HEK293 (cell line): ENCODE results near the gene CCDC9.

Experiments used
- GLIS1 ChIP-seq: fragments of 450-650 bp; formaldehyde crosslinking; IDR thresholded peaks from 2 replicates; pipeline ENCODE4 v1.5.1; 2016; ENCODE audit warnings: missing biosample characterization, missing genetic modification characterization
- MZF1 ChIP-seq: fragments of 450-650 bp; formaldehyde crosslinking; IDR thresholded peaks from 2 replicates; pipeline ENCODE4 v1.5.1; 2017; ENCODE audit warnings: missing biosample characterization, missing genetic modification characterization, borderline replicate concordance
- OSR2 ChIP-seq: fragments of 450-650 bp; formaldehyde crosslinking; IDR thresholded peaks from 2 replicates; pipeline ENCODE4 v1.5.1; 2016; ENCODE audit warnings: missing biosample characterization, missing genetic modification characterization
- OVOL3 ChIP-seq: fragments of 450-650 bp; formaldehyde crosslinking; IDR thresholded peaks from 2 replicates; pipeline ENCODE4 v1.5.1; 2016; ENCODE audit warnings: missing biosample characterization, missing genetic modification characterization
- YY1 ChIP-seq: fragments of 450-650 bp; formaldehyde crosslinking; IDR thresholded peaks from 2 replicates; pipeline ENCODE4 v1.5.1; 2018; ENCODE audit warnings: missing biosample characterization, missing genetic modification characterization
- ZBTB1 ChIP-seq: fragments of 450-650 bp; formaldehyde crosslinking; IDR thresholded peaks from 2 replicates; pipeline ENCODE4 v1.5.1; 2016; ENCODE audit warnings: missing biosample characterization, missing genetic modification characterization
- ZEB2 ChIP-seq: fragments of 450-650 bp; formaldehyde crosslinking; IDR thresholded peaks from 2 replicates; pipeline ENCODE4 v1.5.1; 2016; ENCODE audit warnings: missing biosample characterization, missing genetic modification characterization
- ZIC2 ChIP-seq: fragments of 450-650 bp; formaldehyde crosslinking; IDR thresholded peaks from 2 replicates; pipeline ENCODE4 v1.5.1; 2016; ENCODE audit warnings: missing biosample characterization, missing genetic modification characterization
- ZNF121 ChIP-seq: fragments of 450-650 bp; formaldehyde crosslinking; IDR thresholded peaks from 2 replicates; pipeline ENCODE4 v1.5.1; 2016; ENCODE audit warnings: missing biosample characterization, missing genetic modification characterization
- ZNF138 ChIP-seq: fragments of 450-650 bp; formaldehyde crosslinking; IDR thresholded peaks from 2 replicates; pipeline ENCODE4 v1.5.1; 2016; ENCODE audit warnings: missing biosample characterization, missing genetic modification characterization, borderline replicate concordance
- ZNF157 ChIP-seq: fragments of 450-650 bp; formaldehyde crosslinking; IDR thresholded peaks from 2 replicates; pipeline ENCODE4 v1.5.1; 2016; ENCODE audit warnings: missing biosample characterization, missing genetic modification characterization
- ZNF23 ChIP-seq: fragments of 450-650 bp; formaldehyde crosslinking; IDR thresholded peaks from 2 replicates; pipeline ENCODE4 v1.5.1; 2016; ENCODE audit warnings: missing biosample characterization, missing genetic modification characterization, borderline replicate concordance
- ZNF266 ChIP-seq: fragments of 450-650 bp; formaldehyde crosslinking; IDR thresholded peaks from 2 replicates; pipeline ENCODE4 v1.5.1; 2016; ENCODE audit warnings: missing biosample characterization, missing genetic modification characterization, low read depth
- ZNF324 ChIP-seq: fragments of 450-650 bp; formaldehyde crosslinking; IDR thresholded peaks from 2 replicates; pipeline ENCODE4 v1.5.1; 2016; ENCODE audit warnings: missing biosample characterization, missing genetic modification characterization
- ZNF335 ChIP-seq: fragments of 450-650 bp; formaldehyde crosslinking; conservative IDR thresholded peaks from 2 replicates; pipeline ENCODE4 v1.5.1; 2016; ENCODE audit warnings: missing biosample characterization, missing genetic modification characterization
- ZNF521 ChIP-seq: fragments of 450-650 bp; formaldehyde crosslinking; IDR thresholded peaks from 2 replicates; pipeline ENCODE4 v1.5.1; 2017; ENCODE audit warnings: missing biosample characterization, mild to moderate bottlenecking, missing genetic modification characterization
- ZNF544 ChIP-seq: fragments of 450-650 bp; formaldehyde crosslinking; IDR thresholded peaks from 2 replicates; pipeline ENCODE4 v1.5.0; 2017; ENCODE audit warnings: missing biosample characterization, missing genetic modification characterization
- ZNF596 ChIP-seq: fragments of 450-650 bp; IDR thresholded peaks from 2 replicates; pipeline ENCODE4 v1.5.0; 2018; ENCODE audit warnings: missing biosample characterization, mild to moderate bottlenecking, missing genetic modification characterization, moderate library complexity
- ZNF610 ChIP-seq: fragments of 450-650 bp; formaldehyde crosslinking; IDR thresholded peaks from 2 replicates; pipeline ENCODE4 v1.5.1; 2016; ENCODE audit warnings: missing biosample characterization, missing genetic modification characterization, borderline replicate concordance
- ZNF621 ChIP-seq: fragments of 450-650 bp; formaldehyde crosslinking; IDR thresholded peaks from 2 replicates; pipeline ENCODE4 v1.5.1; 2017; ENCODE audit warnings: missing biosample characterization, missing genetic modification characterization
- ZNF626 ChIP-seq: fragments of 450-650 bp; sonication (Bioruptor Pico); formaldehyde crosslinking; IDR thresholded peaks from 2 replicates; pipeline ENCODE4 v1.5.1; 2018; ENCODE audit warnings: missing biosample characterization, missing genetic modification characterization, inconsistent platforms
- ZNF645 ChIP-seq: fragments of 450-650 bp; formaldehyde crosslinking; IDR thresholded peaks from 2 replicates; pipeline ENCODE4; 2016; ENCODE audit warnings: missing biosample characterization, missing genetic modification characterization
- ZNF670 ChIP-seq: fragments of 450-650 bp; formaldehyde crosslinking; IDR thresholded peaks from 2 replicates; pipeline ENCODE4 v1.5.1; 2016; ENCODE audit warnings: missing biosample characterization, missing genetic modification characterization, low read depth
- ZNF777 ChIP-seq: fragments of 450-650 bp; formaldehyde crosslinking; IDR thresholded peaks from 2 replicates; pipeline ENCODE4 v1.5.1; 2017; ENCODE audit warnings: missing biosample characterization, missing genetic modification characterization, borderline replicate concordance
- ZNF830 ChIP-seq: fragments of 450-650 bp; IDR thresholded peaks from 2 replicates; pipeline ENCODE4 v1.5.0; 2018; ENCODE audit warnings: missing biosample characterization, missing genetic modification characterization, low read depth, mild to moderate bottlenecking, moderate library complexity
- TF ChIP-seq, protein P1 (sequence below): fragments of 450-650 bp; formaldehyde crosslinking; IDR thresholded peaks from 2 replicates; pipeline ENCODE4 v1.5.1; 2016; ENCODE audit warnings: missing biosample characterization, missing genetic modification characterization
- TF ChIP-seq, protein P2 (sequence below): fragments of 450-650 bp; IDR thresholded peaks from 2 replicates; pipeline ENCODE4 v1.5.1; 2018; ENCODE audit warnings: missing biosample characterization, missing genetic modification characterization
- TF ChIP-seq, protein P3 (sequence below): fragments of 450-650 bp; formaldehyde crosslinking; conservative IDR thresholded peaks from 2 replicates; pipeline ENCODE4 v1.5.1; 2016; ENCODE audit warnings: low read depth, missing biosample characterization, missing genetic modification characterization
- TF ChIP-seq, protein P4 (sequence below): fragments of 450-650 bp; formaldehyde crosslinking; IDR thresholded peaks from 2 replicates; pipeline ENCODE4 v1.5.1; 2017; ENCODE audit warnings: missing biosample characterization, mild to moderate bottlenecking, missing genetic modification characterization, moderate library complexity

Gene CCDC9

DNA sequence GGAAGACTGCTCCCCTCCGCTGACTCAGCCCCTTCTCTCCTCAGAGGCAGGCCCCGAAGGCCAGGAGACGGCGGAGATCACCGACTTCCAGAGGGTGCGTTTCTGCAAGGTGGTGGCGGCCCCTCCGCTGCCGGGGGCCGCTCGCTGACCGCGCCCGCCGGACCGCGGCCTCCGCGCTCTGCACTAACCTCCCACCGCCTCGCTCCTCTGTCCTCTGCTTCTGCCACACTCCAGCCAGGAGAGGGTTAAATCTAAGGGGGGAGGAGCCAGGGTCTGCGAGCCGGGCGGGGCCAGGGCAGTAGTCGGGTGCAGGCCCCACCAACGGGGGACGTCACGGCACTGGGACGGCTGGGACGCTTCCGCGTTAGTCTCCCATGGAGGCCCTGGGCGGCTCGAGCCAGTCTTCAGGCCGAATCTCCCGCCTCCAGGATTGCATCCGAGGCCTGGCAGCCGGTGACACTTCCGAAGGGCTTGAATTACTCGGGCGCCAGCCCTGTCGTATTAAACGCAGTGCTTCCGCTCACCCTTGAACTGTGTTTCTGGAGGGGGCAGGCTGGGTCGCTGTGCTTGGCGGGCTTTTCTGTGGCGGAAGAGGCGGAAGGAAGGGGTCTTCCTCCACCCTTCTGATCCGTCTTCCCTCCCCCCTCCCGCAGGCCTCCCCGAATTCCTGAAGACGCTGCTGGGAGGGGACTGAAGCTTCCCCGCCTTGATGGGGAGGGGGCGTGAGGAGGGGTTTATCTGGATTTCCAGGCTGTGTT is 17.2 kb downstream of the CCDC9 start (continued):
- peak; percentile 70 for TF ChIP-seq GLIS1
- no peak for TF ChIP-seq ZBTB1 (tag by site-specific recombination)
- TF ChIP-seq ZNF157 = no peak
- no peak for TF ChIP-seq ZNF521
- TF ChIP-seq ZNF777 (tag by site-specific recombination) = peak; percentile 52
- TF ChIP-seq ZNF621 (tag by site-specific recombination) = no peak
- no peak for TF ChIP-seq ZNF830 (tag by site-specific recombination)
- TF ChIP-seq, protein P1, sequence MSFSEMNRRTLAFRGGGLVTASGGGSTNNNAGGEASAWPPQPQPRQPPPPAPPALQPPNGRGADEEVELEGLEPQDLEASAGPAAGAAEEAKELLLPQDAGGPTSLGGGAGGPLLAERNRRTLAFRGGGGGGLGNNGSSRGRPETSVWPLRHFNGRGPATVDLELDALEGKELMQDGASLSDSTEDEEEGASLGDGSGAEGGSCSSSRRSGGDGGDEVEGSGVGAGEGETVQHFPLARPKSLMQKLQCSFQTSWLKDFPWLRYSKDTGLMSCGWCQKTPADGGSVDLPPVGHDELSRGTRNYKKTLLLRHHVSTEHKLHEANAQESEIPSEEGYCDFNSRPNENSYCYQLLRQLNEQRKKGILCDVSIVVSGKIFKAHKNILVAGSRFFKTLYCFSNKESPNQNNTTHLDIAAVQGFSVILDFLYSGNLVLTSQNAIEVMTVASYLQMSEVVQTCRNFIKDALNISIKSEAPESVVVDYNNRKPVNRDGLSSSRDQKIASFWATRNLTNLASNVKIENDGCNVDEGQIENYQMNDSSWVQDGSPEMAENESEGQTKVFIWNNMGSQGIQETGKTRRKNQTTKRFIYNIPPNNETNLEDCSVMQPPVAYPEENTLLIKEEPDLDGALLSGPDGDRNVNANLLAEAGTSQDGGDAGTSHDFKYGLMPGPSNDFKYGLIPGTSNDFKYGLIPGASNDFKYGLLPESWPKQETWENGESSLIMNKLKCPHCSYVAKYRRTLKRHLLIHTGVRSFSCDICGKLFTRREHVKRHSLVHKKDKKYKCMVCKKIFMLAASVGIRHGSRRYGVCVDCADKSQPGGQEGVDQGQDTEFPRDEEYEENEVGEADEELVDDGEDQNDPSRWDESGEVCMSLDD (tag by site-specific recombination) = peak; percentile 54
- no peak for TF ChIP-seq ZNF670 (tag by site-specific recombination)
- 0 out of 2 replicates have a peak, but pooled peaks have one; percentile 17 for TF ChIP-seq ZNF324 (tag by site-specific recombination)
- TF ChIP-seq ZNF645 = no peak
- TF ChIP-seq ZNF626 = no peak
- TF ChIP-seq ZNF266 (tag by site-specific recombination) = no peak
- no peak; the same call in 1 of the 2 replicates for TF ChIP-seq ZIC2
- TF ChIP-seq ZNF544 (tag by site-specific recombination) = no peak
- TF ChIP-seq, protein P2, sequence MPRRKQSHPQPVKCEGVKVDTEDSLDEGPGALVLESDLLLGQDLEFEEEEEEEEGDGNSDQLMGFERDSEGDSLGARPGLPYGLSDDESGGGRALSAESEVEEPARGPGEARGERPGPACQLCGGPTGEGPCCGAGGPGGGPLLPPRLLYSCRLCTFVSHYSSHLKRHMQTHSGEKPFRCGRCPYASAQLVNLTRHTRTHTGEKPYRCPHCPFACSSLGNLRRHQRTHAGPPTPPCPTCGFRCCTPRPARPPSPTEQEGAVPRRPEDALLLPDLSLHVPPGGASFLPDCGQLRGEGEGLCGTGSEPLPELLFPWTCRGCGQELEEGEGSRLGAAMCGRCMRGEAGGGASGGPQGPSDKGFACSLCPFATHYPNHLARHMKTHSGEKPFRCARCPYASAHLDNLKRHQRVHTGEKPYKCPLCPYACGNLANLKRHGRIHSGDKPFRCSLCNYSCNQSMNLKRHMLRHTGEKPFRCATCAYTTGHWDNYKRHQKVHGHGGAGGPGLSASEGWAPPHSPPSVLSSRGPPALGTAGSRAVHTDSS (tag by site-specific recombination) = peak; percentile 49
- no peak for TF ChIP-seq ZNF23 (tag by site-specific recombination)
- TF ChIP-seq ZEB2 (tag by site-specific recombination) = peak; percentile 75
- no peak for TF ChIP-seq ZNF610 (tag by site-specific recombination)
- no peak for TF ChIP-seq ZNF138 (tag by site-specific recombination)
- TF ChIP-seq YY1 (tag by site-specific recombination) = no peak
- TF ChIP-seq ZNF596 = no peak
- no peak for TF ChIP-seq MZF1
- TF ChIP-seq, protein P3, sequence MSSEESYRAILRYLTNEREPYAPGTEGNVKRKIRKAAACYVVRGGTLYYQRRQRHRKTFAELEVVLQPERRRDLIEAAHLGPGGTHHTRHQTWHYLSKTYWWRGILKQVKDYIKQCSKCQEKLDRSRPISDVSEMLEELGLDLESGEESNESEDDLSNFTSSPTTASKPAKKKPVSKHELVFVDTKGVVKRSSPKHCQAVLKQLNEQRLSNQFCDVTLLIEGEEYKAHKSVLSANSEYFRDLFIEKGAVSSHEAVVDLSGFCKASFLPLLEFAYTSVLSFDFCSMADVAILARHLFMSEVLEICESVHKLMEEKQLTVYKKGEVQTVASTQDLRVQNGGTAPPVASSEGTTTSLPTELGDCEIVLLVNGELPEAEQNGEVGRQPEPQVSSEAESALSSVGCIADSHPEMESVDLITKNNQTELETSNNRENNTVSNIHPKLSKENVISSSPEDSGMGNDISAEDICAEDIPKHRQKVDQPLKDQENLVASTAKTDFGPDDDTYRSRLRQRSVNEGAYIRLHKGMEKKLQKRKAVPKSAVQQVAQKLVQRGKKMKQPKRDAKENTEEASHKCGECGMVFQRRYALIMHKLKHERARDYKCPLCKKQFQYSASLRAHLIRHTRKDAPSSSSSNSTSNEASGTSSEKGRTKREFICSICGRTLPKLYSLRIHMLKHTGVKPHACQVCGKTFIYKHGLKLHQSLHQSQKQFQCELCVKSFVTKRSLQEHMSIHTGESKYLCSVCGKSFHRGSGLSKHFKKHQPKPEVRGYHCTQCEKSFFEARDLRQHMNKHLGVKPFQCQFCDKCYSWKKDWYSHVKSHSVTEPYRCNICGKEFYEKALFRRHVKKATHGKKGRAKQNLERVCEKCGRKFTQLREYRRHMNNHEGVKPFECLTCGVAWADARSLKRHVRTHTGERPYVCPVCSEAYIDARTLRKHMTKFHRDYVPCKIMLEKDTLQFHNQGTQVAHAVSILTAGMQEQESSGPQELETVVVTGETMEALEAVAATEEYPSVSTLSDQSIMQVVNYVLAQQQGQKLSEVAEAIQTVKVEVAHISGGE (tag by site-specific recombination) = peak; percentile 60
- peak; percentile 94 for TF ChIP-seq ZNF335 (tag by site-specific recombination)
- no peak for TF ChIP-seq OVOL3
- TF ChIP-seq OSR2 (tag by site-specific recombination) = no peak
- TF ChIP-seq, protein P4, sequence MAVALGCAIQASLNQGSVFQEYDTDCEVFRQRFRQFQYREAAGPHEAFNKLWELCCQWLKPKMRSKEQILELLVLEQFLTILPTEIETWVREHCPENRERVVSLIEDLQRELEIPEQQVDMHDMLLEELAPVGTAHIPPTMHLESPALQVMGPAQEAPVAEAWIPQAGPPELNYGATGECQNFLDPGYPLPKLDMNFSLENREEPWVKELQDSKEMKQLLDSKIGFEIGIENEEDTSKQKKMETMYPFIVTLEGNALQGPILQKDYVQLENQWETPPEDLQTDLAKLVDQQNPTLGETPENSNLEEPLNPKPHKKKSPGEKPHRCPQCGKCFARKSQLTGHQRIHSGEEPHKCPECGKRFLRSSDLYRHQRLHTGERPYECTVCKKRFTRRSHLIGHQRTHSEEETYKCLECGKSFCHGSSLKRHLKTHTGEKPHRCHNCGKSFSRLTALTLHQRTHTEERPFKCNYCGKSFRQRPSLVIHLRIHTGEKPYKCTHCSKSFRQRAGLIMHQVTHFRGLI (tag by site-specific recombination) = no peak; the same call in 1 of the 2 replicates
- TF ChIP-seq ZNF121 = no peak
